ENCODE measurements around the gene ASPG.

Gene ASPG

DNA sequence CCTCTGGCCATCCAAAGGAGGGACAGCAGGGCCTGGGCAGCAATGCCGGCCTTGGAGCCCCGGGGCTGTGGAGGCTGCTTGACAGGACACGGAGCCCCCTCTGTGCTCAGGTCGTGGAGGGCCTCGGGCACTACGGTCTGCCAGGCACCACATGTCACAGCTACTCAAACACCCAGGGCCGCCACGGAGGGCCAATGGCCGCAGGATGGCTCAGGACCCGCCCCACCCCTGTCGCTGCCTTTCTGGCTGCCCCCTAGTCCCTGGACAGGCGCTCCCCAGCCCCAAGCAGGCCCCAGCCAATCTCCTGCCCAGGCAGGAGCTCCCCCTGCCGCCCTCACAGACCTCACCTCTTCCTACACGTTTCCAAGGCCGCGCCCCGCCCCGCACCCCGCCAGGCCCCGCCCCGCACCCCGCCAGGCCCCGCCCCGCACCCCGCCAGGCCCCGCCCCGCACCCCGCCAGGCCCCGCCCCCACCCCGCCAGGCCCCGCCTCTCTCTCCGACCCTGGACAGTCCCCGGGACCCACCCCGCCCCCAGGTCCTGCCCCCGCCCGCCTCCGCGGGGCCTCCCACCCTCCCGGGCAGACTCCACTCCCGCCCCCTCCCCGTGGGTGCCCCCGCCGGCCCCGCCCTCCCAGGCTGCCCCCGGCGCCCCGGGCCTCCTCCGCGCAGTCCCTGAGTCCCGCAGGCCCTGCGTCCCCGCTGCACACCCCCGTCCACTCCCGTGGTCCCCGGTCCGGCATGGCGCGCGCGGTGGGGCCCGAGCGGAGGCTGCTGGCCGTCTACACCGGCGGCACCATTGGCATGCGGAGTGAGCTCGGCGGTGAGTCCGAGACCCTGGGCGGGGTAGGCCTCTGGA, at the start of gene ASPG:
TSS of gene ASPG (plus strand) at position 669 of the 857 bp plus-strand sequence. CDS start at position 740, 71 bp downstream.
- no peak for DNase-seq (ENCODE audit: low read depth in 2 of 2)

DNA sequence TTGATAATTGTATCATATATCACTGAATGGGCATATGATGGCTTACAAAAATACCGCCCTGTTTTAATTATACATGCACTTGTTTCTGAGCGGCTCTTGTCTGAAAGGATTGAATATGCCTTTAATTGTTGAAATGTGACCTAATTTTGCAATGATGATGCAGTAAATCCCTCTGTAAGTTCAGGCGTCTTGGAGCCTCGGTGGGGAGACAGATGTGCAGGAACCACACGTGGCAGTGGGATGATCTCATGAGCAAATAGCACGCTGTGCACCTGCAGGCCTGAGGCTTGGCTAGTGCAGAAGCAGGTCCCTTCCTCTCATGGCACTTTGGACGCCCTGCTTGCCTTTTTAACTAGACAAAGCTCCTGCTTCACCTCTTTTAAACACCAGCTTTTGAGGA, 49.3 kb upstream of the ASPG start:
- no peak for DNase-seq (ENCODE audit: low read depth in 2 of 2)

DNA sequence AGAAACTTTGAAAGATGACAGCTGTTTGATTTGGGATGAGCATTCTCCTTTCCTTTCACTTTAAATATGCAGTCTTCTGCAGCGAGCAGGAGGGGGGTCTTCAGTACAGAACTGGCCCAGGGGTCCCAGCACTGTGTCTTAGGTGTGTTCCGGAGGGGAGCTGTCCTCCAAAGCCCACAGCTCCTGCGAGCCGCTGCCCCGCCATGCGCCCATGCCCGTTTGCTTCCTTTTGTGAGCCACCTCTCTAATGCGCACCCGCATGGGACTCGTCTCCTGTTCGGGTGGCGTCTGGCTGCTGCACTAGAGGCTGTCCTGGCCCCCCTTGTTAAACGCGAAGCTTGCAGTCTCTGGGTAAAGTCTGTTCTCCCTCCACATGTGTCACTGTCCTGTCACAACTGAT, 48.4 kb upstream of the ASPG start:
- no peak for DNase-seq (ENCODE audit: low read depth in 2 of 2)

DNA sequence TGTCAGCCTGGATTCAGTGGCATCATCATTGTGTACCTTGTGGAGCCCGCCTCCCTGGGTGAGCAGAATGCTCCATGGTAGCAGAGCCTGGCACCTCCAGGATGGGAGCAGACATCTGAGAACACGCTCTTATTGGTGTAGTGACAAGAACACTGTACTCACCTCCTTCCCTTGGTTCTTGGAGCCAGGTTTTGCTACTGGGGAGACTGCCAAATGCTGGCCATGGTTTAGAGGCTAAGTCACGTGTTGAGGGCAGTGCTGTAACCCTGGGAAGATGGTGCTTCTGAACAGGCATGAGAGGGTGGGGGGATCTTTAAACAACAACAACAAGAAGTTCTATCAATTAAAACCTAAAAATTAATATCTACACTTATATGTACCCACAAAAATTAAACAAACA, 47.6 kb upstream of the ASPG start:
- DNase-seq (ENCODE audit: low read depth in 2 of 2) = no peak

DNA sequence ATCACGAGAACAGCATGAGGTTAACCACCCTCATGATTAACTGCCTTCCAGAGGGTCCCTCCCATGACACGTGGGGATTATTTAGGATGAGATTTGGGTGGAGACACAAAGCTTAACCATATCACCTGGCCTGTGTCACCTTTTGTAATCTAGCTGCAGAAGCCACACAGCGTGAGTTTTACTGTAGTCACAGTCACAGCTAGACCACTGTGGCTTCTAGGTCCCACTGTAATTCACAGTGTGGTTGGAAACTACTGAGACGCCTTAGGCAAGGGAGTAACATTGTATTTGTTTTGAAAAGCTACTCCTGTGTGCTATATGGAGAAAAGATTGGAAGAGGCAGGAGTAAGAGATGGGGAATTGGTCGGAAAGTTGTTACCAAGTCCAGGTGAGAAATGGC, 46.3 kb upstream of the ASPG start:
- DNase-seq (ENCODE audit: low read depth in 2 of 2) = no peak

DNA sequence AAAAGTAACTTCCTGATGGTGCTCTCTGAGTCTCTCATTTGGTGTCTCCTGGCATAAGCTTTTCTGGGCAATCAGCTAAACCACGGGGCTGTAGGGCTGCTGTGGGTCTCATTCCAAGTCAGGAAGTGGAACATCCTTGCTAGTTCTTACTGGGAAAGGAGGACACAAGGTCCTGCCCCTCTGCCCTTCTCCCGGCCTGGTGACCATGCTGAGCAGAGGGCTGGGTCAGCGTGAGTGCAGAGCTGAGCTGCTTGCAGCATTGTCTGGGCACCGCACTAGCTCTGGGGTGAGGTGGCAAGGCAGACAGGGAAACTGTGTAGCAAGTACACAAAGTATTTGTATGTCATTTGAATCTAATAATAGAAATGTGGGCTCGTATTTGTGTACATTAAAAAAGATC, 45.0 kb upstream of the ASPG start:
- DNase-seq (ENCODE audit: low read depth in 2 of 2) = no peak

DNA sequence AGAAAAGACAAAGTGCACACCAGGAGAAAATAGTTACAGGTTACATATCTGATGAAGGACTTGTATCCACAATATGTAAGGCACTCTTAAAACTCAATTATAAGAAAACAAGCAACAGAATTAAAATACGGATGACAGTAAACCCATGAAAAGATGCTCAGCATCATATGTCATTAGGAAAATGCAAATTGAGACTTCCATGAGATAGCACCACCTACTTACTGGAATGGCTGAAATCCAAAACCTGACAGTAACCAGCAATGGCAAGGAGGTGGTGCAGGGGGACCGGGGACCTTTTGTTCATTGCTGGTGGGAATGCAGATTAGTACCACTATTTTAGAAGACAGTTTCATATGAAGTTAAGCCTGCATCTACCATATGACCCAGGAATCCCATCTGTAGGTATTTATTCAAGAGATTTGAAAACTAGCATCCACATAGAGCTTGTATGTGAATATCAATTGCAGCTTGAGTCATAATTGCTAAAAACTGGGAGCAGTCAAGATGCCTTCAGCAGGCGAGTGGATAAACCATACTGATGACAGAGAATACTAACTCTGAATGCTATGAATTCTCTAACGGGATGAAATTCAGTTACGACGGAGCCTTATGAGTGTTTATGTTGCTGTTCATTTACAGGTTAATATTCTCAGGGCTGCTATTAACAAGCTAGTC, 43.9 kb upstream of the ASPG start:
- no peak for DNase-seq (ENCODE audit: low read depth in 2 of 2)

DNA sequence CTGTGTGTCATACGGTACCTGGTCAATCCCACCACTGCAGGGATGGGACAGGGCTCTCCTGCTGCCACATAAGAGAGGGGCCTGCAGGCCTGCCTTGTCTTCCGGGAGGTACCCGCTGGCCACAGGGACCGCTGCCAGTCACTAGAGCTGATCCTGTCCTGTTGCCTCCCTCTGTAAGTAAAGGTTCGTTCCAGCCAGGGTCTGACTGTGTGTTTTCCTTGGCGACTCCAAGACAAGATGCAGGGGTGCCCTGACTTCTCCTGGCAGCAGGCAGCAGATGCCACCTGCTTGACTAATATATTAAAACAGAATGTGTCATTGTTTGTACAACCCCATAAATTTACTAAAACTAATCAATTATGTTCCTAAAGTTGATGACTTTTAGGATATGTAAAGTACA, 41.5 kb upstream of the ASPG start:
- DNase-seq (ENCODE audit: low read depth in 2 of 2) = no peak

DNA sequence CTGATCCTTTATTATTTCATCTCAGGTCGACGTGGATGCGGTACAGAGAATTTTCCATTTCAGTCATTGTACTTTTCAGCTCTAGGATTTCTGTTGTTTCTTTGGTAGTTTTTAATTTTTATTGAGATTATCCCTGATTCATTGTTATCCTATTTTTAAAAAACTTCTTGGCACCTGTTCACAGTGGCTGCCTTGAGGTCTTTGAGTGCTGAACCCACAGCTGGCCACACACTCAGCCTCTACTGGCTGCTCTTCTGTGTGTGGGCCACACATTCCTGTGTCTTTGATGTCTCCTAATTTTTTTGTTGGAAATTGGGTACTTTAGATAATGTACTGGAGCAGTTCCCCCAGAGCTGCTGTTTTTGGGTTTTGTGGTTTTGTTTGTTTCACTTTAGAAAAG, 37.7 kb upstream of the ASPG start:
- DNase-seq (ENCODE audit: low read depth in 2 of 2) = no peak

DNA sequence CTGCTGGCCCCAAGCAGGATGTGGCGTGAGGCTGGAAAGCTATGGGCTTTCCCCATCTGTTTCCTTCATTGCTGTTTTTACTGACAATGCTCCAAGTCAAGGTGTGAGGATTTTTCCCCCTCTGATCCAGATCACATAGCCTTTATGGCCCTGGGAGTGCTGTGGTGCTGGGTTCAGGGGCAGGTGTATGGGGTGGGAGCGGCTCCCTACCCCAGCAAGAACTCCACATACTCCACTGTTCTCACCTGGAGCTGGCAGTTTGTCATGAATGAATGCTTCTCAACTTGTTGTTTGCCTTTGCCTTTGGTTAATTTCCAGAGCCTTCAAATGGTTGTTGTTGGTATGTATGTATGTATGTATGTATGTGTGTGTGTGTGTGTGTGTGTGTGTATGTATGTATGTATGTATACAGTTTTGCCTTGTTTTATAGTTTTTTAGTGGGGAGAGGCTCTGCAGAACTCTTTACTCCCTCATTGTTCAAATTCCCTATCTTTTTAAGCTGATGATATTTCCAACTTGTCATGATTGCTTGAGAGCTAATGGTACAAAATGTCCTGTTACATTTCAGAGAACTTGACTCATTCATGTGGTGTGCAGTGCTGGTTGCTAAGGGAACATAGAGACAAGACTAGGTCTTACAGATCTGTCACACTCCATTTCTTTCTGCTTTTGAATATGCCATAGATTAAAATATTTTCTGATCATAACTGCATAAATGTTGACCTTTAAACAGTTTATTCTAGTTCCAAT, 36.6 kb upstream of the ASPG start:
- DNase-seq (ENCODE audit: low read depth in 2 of 2) = no peak

DNA sequence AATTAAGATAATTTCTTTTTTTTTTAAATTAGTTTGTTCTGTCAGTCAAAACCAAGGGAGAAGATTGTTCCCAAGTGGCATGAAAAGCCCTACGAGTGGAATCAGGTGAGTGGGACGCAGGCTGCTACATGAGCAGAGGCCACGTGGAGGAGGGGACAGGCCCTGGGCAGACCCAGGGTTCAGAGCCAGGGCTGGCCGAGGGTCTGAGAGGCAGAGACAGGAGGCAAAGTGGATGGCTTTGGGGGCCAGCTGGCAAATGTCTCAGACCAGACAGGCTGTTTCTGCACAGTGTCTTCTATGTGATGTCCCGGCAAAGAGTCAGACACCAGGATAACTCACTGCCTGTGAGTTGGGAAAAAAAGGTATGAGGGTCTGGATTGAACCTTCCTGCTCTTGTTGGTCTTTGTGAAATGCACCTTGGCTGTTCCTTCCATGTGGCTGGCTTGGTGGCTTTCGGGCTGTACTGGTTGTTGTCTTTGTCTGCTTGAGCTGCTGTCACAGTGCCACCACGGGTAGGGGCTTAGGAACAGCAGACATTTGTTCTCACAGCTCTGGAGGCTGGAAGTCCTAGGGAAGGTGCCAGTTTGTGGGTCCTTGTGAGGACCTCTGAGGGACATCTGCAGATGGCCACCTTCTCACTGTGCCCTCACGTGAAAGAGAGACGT, 35.8 kb upstream of the ASPG start:
- no peak for DNase-seq (ENCODE audit: low read depth in 2 of 2)

DNA sequence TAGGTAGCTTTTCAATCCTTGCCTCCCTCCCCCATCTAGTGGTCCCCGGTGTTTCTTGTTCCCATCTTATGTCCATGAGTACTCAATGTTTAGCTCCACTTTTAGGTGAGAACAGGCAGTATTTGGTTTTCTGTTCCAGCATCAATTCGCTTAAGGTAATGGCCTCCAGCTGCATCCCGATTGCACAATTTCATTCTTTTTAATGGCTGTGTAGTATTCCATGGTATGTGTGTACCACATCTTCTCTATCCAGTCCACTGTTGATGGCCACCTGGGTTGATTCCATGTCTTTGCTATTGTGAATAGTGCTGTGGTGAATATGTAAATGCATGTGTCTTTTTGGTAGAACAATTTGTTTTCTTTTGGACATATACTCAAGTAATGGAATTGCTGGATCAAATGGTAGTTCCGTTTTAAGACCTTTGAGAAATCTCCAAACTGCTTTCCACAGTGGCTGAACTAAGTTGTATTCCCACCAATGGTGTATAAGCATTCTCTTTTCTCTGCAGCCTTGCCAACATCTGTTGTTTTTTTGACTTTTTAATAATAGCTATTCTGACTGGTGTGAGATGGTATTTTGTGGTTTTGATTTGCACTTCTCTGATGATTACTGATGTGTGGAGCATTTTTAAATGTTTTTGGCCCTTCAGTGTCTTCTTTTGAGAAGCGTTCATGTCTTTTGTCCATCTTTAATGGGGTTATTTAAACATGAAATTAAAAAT, 34.2 kb upstream of the ASPG start:
- DNase-seq (ENCODE audit: low read depth in 2 of 2) = no peak

DNA sequence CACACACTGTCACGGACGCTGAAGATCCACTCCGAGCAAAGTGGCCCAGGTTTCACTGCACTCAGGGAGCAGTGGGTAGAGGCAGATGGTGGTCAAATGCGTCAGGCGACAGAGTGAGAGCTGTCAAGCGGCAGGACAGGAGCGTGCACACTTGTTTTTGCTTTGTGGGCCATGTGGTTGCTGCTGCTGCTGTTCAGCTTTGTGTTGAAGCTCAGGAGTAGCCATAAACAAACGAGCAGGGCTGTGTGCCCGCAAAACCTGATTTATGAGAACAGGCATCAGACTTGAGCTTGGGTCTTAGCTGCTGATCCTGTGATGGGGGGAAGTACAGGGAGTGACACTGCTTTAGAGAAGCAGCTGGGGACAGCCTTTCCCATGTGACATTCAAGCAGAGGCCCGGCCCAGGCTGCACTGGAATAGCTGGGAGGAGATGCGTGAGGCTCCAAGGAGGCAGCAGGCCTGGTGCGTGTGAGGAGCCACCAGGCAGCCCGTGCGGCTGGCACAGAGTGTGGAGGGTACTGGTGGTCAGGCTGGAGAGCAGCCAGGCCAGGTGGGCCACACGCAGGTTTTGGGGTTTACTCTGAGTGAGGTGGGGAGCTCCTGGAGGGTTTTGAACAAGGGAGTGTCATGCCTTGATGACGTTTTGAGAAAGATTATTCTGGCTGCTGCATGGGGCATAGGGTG, 31.1 kb upstream of the ASPG start:
- DNase-seq (ENCODE audit: low read depth in 2 of 2) = no peak

DNA sequence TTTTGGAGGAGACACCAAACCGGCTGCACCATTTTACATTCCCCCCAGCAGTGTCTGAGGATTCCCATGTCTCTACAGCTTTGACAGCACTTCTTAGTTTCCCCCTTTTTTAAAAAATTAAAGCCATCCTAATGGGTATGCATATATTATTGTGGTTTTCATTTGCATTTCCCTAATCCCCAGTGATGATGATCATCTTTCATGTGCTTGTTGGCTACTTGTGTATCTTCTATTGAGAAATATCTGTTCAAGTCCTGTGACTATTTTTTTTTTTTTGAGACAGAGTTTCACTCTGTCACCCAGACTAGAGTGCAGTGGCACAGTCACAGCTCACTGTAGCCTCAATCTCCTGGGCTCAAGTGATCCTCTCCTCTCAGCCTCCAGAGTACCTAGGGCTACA, 23.2 kb upstream of the ASPG start:
- DNase-seq (ENCODE audit: low read depth in 2 of 2) = no peak

DNA sequence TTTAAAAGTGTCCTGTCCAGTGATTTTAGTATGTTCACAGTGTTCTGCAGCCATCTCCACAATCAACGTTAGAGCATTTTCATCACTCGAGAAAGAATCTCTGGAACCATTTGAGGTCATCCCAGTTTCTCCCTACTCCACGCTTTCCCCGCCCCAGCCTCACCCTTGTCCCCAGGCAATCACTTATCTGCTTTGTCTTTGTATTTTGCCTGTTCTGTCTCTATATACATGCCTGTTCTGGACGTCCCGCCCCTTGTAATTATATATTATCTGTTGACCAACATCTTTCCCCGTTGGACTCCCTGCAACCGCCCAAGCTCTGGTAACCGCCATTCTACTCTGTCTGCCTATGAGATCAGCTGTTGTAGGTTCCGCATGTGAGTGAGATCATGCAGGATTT, 21.5 kb upstream of the ASPG start:
- no peak for DNase-seq (ENCODE audit: low read depth in 2 of 2)

DNA sequence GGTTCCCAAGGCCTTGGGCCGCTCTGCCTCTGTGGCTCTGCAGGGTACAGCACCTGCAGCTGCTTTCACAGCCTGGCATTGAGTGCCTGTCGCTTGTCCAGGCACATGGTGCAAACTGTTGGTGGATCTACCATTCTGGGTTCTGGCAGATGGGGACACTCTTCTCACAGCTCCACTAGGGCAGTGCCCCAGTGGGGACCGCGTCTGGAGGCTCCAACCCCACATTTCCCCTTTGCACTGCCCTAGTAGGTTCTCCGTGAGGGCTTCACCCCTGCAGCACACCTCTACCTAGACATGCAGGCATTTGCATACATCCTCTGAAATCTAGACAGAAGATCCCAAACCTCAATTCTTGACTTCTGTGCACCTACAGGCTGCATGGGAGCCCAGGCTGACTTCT, 19.2 kb upstream of the ASPG start:
- DNase-seq (ENCODE audit: low read depth in 2 of 2) = no peak

DNA sequence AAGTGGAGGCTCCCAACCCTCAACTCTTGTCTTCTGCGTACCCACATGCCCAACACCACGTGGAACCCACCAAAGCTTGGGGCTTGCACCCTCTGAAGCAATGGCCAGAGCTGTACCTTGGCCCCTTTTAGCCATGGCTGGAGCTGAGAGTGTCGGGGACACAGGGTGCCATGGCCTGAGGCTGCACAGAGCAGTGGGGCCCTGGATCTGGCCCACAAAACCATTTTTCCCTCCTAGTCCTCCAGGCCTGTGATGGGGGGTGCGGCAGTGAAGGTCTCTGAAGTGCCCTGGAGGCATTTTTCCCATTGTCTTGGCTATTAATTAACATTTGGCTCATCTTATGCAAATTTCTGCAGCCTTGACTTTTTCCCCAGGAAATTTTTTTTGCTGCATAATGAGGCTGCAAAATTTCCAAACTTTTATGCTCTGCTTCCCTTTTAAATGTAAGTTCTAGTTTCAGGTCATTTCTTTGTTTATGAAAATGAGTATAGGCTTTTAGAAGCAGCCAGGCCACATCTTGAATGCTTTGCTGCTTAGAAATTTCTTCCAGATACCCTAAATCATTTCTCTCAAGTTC, 18.7 kb upstream of the ASPG start:
- DNase-seq (ENCODE audit: low read depth in 2 of 2) = no peak

DNA sequence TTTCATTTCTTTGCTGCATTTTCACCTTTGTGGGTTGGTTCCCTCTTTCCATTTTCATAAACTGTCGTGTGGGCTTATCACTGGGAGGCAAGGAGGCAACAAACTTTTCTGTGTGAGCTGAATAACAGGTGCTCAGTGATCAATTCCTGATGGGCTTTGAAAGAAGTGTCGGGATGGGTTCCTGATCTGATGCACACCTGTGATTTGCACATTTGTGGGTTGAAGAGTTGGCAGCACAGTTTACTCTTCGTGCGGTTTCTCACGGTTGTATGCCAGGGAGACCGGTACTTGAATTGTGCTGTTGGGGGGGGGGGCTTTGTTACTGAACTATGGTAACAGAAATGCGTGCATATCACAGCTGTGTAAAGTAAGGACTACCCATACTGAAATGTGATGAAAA, 16.0 kb upstream of the ASPG start:
- DNase-seq (ENCODE audit: low read depth in 2 of 2) = no peak

DNA sequence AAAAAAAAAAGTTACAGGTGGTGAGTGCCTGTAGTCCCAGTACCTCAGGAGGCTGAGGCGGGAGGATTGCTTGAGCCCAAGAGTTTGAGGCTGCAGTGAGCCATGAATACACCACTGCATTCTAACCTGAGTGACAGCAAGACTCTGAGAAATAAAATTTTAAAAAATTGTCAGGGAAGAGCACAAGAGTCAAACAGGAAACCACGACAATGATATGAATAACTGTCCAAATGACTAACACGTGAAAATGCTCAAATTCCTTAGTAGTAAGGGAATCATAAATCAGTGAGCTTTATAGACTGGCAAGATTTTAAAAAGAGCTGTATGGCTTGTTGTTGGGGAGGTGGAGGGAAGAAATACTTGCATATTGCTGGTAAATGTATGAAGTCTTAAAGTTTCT, 12.9 kb upstream of the ASPG start:
- DNase-seq (ENCODE audit: low read depth in 2 of 2) = no peak

DNA sequence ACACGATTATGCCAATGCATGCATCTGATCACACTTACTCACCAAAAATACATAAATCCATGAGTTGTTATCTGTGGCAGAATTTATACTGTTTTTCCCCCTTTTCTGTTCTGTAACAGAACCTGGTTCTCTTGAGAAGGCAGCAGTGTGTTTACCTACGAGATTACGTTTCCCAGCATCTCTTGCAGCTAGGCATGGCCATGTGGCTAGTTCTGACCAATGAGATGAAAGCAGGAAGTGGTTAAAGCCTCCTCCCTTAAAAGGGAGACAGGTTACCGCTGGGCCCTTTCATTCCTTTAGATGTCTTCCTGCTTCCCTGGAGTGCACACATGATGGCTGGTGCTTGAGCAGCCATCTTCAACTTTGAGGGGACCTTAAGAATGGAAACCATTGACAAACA, 11.7 kb upstream of the ASPG start:
- DNase-seq (ENCODE audit: low read depth in 2 of 2) = no peak
